ENCODE results near the gene M6PR. TPM values are rescaled to one million over a fixed set of nuclear protein-coding genes. Genes with fewer than 3 reads are reported as not detected.
A peak's percentile ranks its signal among the peaks of the same experiment; 100 is the strongest.

Gene M6PR
- total RNA-seq, 1 donor from 2014 or later, result 113 TPM

- no peaks in the 10 kb centered on the region for H3K27me3 ChIP-seq
- H4K20me1 ChIP-seq (ENCODE audit: low read depth), result peaks cover 16% of the 10 kb centered on the region
- DNase-seq (ENCODE audit: low spot score), result peak; percentile 42
- H3K79me2 ChIP-seq (ENCODE audit: low read depth), result peaks cover 33% of the 10 kb centered on the region
- peak overlapping the region; percentile 78 for H3K4me2 ChIP-seq
- H3K36me3 Mint-ChIP-seq, result no peaks in the 10 kb centered on the region
- H3K27ac Mint-ChIP-seq, result peak overlapping the region; percentile 97
- no peaks in the 10 kb centered on the region for H3K9me3 ChIP-seq (ENCODE audit: low read depth)
- peaks cover 1% of the 10 kb centered on the region for H3K36me3 ChIP-seq
- H3K4me3 ChIP-seq, result peak overlapping the region; percentile 87
- H3K27me3 Mint-ChIP-seq (ENCODE audit: insufficient read depth, low read depth), result no peaks in the 10 kb centered on the region
- peak overlapping the region; percentile 73 for H2AFZ ChIP-seq (replicated peaks)
- TF ChIP-seq CTCF (IDR thresholded peaks at IDR 0.05), result peak; percentile 38
- TF ChIP-seq EZH2phosphoT487 (IDR thresholded peaks at IDR 0.05), result no peak
- peaks cover 29% of the 10 kb centered on the region for H3K4me1 Mint-ChIP-seq
- H3K9me3 Mint-ChIP-seq, result no peaks in the 10 kb centered on the region
- peak overlapping the region; percentile 92 for H3K4me3 Mint-ChIP-seq
- H3K27ac ChIP-seq, result peak overlapping the region; percentile 91
- H3F3A ChIP-seq (ENCODE audit: low read depth), result peaks cover 44% of the 10 kb centered on the region
- H3K4me1 ChIP-seq, result peaks cover 44% of the 10 kb centered on the region
- H3K9ac ChIP-seq, result no peak overlapping the region
Observed at GRCh38 chr12:8912914-8913313, 36.5 kb downstream of the M6PR start.

DNA sequence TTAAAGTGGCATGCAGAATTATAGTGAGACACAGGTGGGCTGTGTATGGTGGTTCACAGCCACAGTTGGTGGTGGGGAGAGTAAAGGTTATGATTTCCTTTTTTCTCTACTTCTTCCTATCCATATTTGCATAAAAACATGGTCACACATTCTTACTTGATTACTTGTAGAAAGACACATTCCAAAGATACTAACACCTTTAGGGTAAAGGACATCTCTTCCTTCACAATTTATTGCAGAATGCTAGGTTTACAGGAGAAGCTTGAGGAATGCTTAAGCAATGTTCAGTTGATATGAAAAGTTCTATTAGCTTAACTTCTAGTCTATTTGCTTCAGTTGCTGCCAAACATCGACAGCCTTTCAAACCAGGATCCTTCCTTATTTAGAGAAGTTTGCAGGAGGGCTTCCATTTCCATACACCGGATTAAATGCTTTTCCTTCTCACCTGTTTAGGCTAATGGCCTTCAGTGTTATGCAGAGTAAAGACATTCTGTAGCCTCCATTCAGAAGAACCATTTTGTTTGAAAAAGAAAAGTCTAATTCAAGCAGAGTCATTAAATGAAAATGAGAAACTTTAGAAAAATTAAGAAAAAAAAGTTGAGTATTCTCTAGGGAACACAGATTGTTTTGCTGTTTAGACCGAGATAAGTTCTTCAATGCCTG is 37.7 kb downstream of the M6PR start:
- Mint-ChIP-seq H3K4me1 (peaks cover 37% of the 10 kb centered on the region), H3K27me3 (ENCODE audit: insufficient read depth, low read depth) (no peaks in the 10 kb centered on the region), H3K36me3 (no peaks in the 10 kb centered on the region), H3K27ac (no peak overlapping the region), H3K4me3 (no peak overlapping the region), H3K9me3 (no peaks in the 10 kb centered on the region)
- Histone ChIP-seq H3K36me3 (no peaks in the 10 kb centered on the region), H3K4me2 (peak overlapping the region; percentile 78), H3K79me2 (ENCODE audit: low read depth) (peaks cover 21% of the 10 kb centered on the region), H2AFZ (replicated peaks) (no peak overlapping the region), H3K27me3 (no peaks in the 10 kb centered on the region), H3K9ac (no peak overlapping the region), H3K4me1 (peaks cover 43% of the 10 kb centered on the region), H3K4me3 (no peak overlapping the region), H3F3A (ENCODE audit: low read depth) (peaks cover 44% of the 10 kb centered on the region), H4K20me1 (ENCODE audit: low read depth) (peaks cover 16% of the 10 kb centered on the region), H3K27ac (peak overlapping the region; percentile 35), H3K9me3 (ENCODE audit: low read depth) (no peaks in the 10 kb centered on the region)
- TF ChIP-seq EZH2 (IDR thresholded peaks at IDR 0.05) (no peak), CTCF (IDR thresholded peaks at IDR 0.05) (no peak), EZH2phosphoT487 (IDR thresholded peaks at IDR 0.05) (no peak)
- no peak for DNase-seq (ENCODE audit: low spot score)

- no peak overlapping the region for H3K9ac ChIP-seq
- peaks cover 1% of the 10 kb centered on the region for H3K79me2 ChIP-seq (ENCODE audit: low read depth)
- Mint-ChIP-seq H3K27me3 (ENCODE audit: insufficient read depth, low read depth) (no peaks in the 10 kb centered on the region), H3K4me3 (no peak overlapping the region), H3K27ac (no peak overlapping the region), H3K36me3 (no peaks in the 10 kb centered on the region), H3K9me3 (no peaks in the 10 kb centered on the region), H3K4me1 (peaks cover 48% of the 10 kb centered on the region)
- no peak for DNase-seq (ENCODE audit: low spot score)
- H3K27ac ChIP-seq, result no peak overlapping the region
- no peak overlapping the region for H2AFZ ChIP-seq (replicated peaks)
- no peaks in the 10 kb centered on the region for H3K27me3 ChIP-seq
- H4K20me1 ChIP-seq (ENCODE audit: low read depth), result no peaks in the 10 kb centered on the region
- no peak overlapping the region for H3K4me3 ChIP-seq
- peaks cover 51% of the 10 kb centered on the region for H3F3A ChIP-seq (ENCODE audit: low read depth)
- peaks cover 44% of the 10 kb centered on the region for H3K4me1 ChIP-seq
- no peaks in the 10 kb centered on the region for H3K9me3 ChIP-seq (ENCODE audit: low read depth)
- TF ChIP-seq CTCF (IDR thresholded peaks at IDR 0.05) (no peak), EZH2phosphoT487 (IDR thresholded peaks at IDR 0.05) (no peak), EZH2 (IDR thresholded peaks at IDR 0.05) (no peak)
- H3K36me3 ChIP-seq, result no peaks in the 10 kb centered on the region
- H3K4me2 ChIP-seq, result no peak overlapping the region
Observed at GRCh38 chr12:8909752-8910151, 39.7 kb downstream of the M6PR start.
